DLD1 (cell line): Measurements from ENCODE around the gene LMNB1.
"Not testable (repeated sequence)": the region's sequence is repeated elsewhere in the genome, so short reads cannot be mapped to it uniquely, and the experiment has no call there.

Experiments
- in situ Hi-C: cut with HindIII; loops from 2 replicates; pipeline ENCODE4 v1.10.0; 2017; ENCODE audit warnings: low sequenced_read_pairs

The LMNB1 gene

DNA sequence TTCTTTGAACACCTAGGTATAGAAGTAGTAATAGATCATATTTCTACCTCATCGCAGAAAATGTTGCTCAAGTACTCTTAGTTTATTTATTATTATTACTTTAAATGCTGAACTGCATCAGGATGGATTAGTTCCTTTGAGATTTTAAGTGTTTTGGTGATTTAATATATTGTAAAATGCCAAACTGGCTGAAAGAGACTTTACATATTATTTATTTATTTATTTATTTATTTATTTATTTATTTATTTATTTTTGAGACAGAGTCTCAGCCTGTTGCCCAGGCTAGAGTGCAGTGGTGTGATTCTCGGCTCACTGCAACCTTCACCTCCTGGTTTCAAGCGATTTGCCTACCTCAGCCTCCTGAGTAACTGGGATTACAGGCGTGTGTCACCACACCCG, 42.3 kb downstream of the LMNB1 start:
- in situ Hi-C loops = no loop called here

DNA sequence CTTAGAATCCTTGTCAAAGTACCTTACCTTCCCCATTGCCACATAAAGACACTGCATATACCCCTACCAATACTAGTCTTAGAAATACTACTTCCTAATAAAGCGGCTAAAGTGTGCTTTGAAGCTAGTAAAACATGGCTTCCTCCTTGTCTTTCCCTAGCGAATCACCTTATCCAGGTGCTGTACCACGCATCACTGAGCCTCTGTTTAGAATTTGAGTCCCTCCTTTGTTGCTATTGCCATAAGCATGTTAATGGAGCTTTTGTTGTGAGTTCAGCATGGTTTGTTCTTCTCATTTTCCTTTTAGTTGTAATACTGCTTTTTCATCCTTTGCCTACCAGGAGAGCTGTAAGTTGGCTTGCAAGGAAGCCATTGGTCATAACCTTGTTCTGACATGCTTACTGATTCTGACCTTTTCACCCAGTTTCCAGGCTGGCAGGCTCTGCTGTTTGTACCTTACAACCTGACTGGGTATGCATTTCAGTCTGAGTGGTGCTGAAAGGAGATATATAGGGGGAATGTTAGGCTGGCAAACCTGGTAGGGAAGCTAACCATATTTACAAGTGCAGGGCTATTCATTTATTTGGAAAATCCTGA, 49.8 kb downstream of the LMNB1 start:
- in situ Hi-C loops = no loop called here

DNA sequence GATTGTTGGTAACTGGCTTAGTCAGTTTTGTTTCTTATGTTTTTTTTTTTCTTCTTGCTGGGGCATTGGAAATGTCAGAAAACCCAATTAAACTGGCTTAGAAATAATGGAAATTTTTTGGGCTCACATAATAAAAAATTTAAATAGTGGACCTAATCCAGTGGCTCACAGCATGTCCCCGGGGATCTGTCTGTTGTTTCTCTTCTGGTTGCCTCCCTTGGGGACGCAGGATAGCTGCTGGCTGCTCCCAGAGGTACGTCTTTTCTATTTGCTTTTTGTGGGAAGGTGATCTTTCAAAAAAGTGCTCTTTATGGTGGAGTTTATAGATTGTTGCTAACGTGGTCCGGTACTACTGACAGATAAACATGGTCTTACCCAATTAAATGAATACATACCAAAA, 52.2 kb downstream of the LMNB1 start:
- in situ Hi-C loops = no loop called here

DNA sequence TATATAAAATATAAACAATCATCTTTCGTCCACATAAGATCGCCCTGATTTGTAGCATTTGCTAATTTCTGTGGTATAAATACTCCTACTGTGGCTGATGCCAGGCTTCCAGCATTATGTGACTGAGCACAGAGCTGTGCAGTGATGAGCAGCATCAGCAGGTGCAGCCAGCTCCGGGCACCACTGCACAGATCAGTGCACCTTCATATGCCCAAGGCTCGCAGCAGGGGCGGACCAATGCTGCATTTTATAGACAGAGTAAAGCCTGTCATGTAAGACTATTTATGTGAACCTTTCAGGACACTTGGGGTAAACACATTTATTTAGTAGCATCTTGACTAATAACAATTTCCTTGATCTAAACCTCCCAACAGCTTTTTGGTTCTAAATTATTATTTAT, 53.1 kb downstream of the LMNB1 start:
- in situ Hi-C loops = no loop called here

DNA sequence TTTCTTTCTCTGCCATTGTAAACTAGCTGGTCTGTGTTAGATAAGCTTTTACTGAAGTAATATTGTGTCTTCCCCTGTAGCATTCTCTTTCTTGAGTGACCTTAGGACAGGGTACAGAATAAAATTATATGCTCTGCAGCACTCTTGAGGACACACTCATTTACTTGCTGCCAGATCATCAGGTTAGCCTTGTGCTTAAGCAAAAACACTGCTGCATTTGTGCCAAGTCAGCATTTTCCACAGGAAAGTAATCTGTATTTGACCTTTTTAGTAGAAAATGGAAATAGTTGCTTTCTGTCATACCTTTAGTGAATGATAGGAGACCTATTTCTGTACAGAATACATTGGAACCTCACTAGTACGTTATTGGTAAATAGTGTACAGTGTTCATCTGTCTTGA, 54.2 kb downstream of the LMNB1 start:
- in situ Hi-C loops = no loop called here

DNA sequence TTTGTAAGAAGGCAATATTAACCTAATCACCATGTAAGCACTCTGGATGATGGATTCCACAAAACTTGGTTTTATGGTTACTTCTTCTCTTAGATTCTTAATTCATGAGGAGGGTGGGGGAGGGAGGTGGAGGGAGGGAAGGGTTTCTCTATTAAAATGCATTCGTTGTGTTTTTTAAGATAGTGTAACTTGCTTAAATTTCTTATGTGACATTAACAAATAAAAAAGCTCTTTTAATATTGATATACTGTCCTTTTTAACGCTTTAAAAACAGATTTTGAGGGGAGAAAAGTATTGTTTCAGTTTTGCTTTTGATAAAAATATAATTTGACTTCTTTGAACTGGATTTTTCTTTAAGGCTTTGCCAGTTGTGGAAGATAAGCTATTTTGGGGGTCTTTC, 59.8 kb downstream of the LMNB1 start:
- in situ Hi-C loops = no loop called here

DNA sequence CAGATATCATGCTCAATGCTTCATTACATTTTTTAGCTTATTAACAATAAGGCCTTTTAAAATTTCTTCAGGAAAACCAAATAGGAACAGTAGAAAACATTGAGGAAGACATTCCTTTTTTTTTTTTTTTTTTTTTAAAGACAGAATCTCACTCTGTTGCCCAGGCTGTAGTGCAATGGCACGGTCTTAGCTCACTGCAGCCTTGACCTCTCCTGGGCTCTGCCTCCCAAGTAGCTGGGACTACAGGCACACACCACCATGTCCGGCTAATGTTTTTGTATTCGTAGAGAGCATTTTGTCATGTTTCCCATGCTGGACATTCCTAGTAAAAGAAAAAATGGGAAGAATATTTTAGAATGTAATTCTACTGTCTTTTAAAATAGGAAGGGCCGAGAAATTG, 60.3 kb downstream of the LMNB1 start:
- in situ Hi-C loops = no loop called here

DNA sequence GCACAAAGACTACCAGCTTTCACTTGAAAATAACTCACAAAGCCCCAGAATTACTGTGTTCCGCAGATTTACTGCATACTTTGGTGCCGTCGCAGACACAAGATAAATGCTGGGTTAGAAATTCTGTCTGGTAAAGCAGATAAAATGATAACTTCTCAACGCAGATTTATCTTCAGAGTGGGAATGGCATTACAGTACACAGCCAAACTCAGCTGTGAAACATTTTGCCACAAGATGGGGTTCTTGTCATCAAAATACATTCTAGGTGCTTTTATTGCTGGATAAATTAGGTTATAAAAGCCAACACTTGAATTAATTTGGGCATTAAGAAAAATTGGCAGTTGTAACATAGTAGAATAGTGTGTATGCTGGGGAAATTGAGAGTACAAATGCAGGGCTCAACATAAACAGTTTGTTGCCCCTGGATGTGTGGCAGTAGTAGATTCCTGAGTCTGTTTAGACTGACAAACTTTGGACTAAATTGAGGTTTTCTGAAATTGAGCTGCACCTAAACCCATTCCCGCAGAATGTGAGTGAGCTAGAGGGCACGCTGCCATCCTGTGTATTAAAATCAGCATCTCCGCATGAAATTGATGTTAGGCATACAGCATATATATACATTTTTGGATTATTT, 61.1 kb downstream of the LMNB1 start:
- in situ Hi-C loops = no loop called here

DNA sequence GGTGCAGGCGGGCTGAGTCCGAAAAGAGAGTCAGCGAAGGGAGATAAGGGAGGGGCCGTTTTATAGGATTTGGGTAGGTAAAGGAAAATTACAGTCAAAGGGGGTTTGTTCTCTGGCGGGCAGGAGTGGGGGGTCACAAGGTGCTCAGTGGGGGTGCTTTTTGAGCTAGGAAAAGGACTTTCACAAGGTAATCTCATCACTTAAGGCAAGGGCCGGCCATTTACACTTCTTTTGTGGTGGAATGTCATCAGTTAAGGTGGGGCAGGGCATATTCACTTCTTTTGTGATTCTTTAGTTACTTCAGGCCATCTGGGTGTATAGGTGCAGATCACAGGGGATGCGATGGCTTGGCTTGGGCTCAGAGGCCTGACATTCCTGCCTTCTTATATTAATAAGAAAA, 62.5 kb downstream of the LMNB1 start:
- in situ Hi-C loops = not testable (repeated sequence)

DNA sequence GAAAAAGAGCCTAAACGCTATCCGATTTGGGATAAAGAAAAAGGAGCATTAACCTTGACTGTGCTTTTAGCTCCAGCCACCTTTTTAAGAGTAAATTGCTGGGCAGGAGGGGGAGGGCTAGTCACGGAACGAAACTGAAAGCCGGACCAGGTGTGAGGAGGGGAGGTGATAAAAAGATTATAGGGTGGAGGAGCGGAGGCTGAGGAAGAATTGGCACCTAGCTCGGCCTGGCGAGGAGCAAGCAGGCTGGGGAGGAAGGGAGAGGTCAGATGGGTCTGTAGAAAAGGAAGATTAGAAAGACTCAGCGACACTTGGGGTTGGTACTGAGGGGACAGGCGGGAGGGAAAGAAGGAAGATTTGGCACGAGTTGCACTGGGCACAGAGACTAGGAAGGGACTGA, 66.4 kb downstream of the LMNB1 start:
- in situ Hi-C loops = not testable (repeated sequence)

DNA sequence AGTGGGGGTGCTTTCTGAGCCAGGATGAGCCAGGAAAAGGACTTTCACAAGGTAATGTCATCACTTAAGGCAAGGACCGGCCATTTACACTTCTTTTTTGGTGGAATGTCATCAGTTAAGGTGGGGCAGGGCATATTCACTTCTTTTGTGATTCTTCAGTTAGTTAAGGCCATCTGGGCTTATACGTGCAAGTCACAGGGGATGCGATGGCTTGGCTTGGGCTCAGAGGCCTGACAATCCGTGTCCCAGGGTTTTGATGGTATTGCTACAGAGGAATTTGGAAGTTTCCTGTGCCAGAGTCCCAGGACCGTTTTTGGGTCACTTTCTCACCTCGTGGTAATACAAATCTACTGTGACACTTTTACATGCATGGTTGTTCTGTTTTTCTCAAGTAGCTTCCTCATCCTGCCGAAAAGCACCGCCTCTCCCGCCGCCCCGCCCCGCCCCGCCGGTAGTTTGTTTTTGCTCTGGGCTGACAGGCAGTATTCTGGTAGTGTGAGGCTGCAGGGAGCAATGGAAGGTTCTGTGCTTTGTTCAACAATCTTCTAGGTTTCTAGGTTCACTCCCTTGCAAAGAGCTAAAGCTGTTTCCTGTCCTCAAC, 68.6 kb downstream of the LMNB1 start:
- in situ Hi-C loops = not testable (repeated sequence)

DNA sequence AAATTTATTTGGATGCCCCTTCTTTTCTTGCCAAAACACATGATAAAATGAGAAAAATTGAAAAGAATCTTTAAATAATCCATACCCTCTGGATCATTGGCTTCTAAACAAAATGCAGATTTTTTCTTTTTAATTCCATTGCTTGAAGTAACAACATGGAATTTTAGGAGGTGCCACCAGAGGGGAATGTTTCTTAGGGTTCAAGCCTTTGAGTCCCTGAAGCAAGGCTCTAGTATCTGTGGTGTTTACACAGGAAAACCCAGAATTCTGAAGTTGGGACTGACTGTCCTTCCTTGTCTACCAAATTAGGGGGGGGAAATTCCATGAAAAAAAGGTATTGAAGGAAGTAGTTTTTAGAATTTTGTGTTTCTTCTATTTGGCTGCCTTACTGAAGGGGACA, 69.4 kb downstream of the LMNB1 start:
- in situ Hi-C loops = no loop called here

DNA sequence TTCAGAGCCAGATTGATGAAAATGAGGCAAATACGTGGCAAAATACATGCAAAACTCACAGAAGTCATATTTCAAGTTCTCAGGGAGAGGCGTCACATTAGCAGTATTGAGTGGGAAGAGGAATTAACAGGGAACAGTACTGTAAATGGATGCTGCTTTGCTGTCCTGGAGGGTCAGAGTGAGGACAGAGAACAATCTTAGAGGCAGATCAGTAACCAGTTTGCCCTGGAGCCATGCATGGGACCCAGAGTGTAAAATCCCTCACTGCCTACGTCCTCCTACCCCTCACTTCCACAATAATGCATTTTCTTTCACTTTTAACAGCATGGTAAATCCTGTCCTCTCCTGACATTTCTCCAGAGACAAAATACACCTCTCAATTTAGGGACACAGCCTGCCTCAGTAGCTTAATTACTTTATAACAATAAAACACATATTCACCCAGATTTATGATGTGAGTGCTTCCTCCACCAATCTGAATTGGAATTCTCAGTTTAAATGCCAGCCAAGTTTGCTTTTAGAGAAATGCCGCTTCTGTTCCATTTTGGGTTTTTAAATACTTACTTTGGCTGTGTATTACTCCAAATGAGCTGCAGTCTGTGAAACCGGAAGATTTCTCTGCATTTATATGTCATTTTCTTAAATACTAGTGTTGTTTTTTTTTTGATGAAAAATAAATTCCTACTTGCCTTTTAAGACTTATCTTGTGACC, 70.0 kb downstream of the LMNB1 start:
- in situ Hi-C loops = no loop called here

DNA sequence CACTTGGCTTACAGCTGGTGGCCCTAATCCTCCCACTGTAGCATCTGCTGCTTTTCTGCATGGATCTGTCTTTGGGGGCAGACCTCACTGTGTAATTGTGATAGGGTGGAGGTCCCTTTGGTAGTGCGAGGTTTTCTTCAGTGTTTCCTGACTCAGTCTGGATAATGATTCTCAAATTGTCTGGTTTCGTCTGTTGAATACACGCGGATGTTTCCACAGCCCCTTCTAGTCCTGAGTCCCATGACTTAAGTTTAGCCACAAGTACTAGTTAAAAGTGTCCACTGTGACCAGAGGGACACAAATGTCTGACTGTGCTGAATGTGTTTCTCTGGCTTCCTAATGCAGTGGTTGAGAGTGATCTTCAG, 70.5 kb downstream of the LMNB1 start:
- in situ Hi-C loops = no loop called here

DNA sequence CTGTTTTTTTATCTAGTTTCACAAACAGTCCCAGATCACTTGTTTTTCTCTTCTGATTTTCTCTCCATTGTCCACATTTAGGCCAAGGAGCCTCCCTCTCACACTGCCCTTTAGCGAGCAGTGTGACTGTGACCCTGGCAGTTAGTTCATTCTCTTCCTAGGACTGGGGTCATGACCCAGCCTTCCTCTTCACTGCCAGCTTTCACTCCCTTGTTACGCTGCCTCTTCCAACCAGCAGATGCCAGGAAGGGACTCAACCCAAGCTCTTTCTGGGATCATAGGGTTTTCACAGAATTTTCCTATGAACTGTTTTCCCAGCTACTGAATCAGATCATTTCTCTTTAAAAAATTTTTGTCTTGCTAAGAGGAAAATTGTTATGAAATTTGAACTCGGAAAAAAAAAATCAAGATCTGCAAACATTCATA, 70.9 kb downstream of the LMNB1 start:
- in situ Hi-C loops = no loop called here

DNA sequence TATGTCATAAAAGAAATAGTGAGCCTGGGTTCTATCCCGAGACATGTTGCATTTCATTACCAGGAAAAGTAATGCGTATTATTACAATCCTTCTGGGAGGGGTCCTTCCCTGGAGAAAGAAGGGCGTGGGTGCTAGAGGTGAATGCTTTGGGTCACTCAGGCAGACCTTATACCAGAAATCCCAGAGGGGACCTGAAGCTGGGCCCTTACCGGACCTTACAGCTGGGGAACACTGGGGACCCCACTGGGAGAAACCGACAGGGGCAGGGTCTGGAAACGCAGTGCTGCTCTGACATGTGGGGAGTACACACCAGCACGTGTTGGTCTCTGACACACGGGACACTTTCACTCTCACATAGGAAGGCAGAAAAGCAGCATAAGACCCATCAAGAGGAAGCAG, 71.3 kb downstream of the LMNB1 start:
- in situ Hi-C loops = no loop called here

DNA sequence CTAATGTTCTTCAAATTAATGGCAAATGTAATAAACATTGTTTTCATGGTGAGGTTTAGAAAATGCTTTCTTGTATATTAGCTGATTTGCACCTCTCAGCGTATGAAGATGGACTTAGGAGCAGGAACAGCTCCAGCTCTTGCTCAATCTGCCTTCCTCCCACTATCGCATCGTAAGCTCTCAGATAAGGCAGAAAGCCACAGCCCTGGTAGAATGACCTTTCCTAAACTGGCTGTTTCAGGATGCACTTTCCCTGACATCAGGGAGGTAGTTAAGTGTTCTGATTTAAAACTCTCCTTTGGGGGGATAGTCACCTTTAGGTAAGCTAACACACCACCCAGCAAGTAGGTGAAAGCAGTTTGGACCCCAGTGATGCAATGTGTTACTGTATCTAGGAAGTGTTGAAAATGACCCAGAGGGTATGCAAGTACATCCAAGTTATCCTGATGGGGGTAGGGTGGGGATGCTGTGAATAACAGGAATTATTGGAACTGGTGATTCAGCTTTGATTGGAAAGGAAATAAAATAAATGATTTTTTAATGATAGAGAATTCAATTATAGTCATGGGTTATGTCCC, 72.3 kb downstream of the LMNB1 start:
- in situ Hi-C loops = no loop called here

DNA sequence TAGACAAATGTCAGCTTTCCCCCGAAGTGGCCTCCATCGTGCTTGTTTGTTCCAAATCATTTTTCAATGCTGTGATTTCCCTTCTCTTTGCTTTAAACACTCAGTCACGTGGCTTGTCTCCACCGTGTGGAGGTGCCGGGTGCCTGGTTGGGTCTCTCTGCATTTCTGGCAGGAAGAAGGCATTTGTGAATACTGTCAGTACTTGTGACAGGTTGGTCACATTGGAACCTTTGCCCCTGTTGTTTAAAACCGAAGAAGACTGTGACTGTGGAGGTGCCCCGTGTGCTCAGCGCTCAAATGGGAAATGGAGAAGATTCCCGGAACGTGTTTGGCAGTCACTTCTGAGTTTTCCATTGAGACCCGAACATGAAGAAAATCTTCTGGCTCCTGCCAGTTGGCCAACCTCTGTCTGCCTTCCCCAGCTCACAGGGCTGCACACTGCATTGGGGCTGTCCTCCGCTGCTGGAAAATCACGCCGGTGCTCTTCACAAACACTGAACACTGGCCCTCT, 74.6 kb downstream of the LMNB1 start:
- in situ Hi-C loops = no loop called here

DNA sequence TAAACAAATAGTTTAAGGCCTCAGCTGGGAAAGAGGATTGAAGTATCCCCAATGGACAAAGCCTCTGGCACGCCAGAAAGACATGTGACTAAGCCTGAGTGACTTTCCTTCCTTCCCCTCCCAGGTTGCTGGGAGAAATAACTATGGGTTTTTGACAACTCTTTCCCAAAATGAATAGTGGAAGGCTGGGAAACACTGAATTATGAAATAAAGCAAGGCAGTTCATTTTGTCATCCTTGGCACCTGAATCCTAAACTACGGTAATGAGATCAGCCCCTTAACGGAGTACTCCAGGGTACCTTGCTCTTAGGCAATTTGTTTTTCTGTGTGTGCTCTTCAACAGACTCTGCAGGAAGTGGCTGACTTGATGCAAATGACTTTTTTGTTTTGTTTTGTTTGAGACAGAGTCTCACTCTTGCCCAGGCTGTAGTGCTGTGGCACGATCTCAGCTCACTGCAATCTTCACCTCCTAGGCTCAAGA, 75.2 kb downstream of the LMNB1 start:
- in situ Hi-C loops = no loop called here

DNA sequence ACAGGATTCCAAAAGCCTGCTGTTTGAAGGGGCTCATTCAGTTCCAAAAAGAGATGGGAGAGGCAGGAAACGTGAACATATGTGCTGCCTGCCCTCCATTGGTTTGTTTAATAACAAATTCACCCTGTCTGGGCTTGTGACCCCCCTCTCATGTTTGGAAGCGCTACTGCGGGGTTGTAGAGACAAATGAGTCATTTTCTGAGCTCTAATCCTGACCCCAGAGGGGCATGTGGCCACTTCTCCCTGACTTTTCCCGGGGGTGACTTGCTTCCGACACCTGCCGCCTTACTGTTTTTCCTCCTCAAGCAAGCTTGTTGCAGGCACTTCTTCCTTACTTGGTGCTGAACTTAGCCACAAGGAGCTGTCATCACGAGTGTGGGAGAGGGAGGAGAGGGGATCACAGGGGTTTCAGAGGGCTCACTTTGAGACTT, 75.9 kb downstream of the LMNB1 start:
- in situ Hi-C loops = no loop called here

DNA sequence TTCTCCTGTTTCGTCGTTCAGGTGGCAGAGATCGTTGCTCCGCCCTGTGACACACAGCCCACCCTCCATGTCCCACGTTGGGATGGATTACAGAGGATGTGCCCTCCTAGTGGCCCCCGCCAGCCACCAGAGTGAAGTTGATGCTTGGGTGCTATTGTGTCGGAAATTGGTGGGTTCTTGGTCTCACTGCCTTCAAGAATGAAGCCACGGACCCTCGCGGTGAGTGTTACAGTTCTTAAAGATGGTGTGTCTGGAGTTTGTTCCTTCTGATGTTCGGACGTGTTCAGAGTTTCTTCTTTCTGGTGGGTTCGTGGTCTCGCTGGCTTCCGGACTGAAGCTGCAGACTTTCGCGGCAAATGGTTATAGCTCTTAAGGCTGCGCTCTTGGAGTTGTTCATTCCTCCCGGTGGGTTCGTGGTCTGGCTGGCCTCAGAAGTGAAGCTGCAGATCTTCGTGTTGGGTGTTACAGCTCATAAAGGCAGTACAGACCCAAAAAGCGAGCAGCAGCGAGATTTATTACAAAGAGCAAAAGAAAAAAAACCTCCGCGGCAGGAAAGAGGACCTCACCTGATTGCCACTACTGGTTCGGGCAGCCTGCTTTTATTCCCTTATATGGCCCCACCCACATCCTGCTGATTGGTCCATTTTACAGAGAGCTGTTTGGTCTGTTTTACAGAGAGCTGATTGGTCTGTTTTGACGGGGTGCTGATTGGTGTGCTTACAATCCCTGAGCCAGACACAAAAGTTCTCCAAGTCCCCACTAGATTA, 76.8 kb downstream of the LMNB1 start:
- in situ Hi-C loops = not testable (repeated sequence)
